ENCODE data around the gene GRB10.
A peak's percentile ranks its signal among the peaks of the same experiment; 100 is the strongest.

Gene GRB10

GRCh38 chr7:50799873-50800272 lies 17.2 kb upstream of the GRB10 start:
- no peak overlapping the region for H3K4me3 Mint-ChIP-seq
- H3K9me3 Mint-ChIP-seq, result peaks cover 20% of the 10 kb centered on the region
- no peaks in the 10 kb centered on the region for H3K36me3 Mint-ChIP-seq (ENCODE audit: low read depth)
- DNase-seq, result no peak
- H3K27me3 Mint-ChIP-seq (ENCODE audit: low read depth, poor library complexity), result peaks cover 19% of the 10 kb centered on the region
- H3K4me1 Mint-ChIP-seq, result no peaks in the 10 kb centered on the region
- H3K27ac Mint-ChIP-seq, result no peak overlapping the region
- no peak for TF ChIP-seq CTCF (IDR thresholded peaks at IDR 0.05)

- DNase-seq, result no peak
Measured at GRCh38 chr7:50798126-50798525, 15.4 kb upstream of the GRB10 start.

GRCh38 chr7:50795831-50796230 lies 13.1 kb upstream of the GRB10 start:
- peaks cover 27% of the 10 kb centered on the region for H3K27me3 Mint-ChIP-seq (ENCODE audit: low read depth, poor library complexity)
- peaks cover 15% of the 10 kb centered on the region for H3K4me1 Mint-ChIP-seq
- no peak for DNase-seq

More at GRCh38 chr7:50798126-50798525, 15.4 kb upstream of the GRB10 start:
- no peak overlapping the region for H3K4me3 Mint-ChIP-seq
- H3K9me3 Mint-ChIP-seq, result peaks cover 20% of the 10 kb centered on the region
- H3K4me1 Mint-ChIP-seq, result no peaks in the 10 kb centered on the region
- no peak for TF ChIP-seq CTCF (IDR thresholded peaks at IDR 0.05)
- H3K27ac Mint-ChIP-seq, result no peak overlapping the region
- no peaks in the 10 kb centered on the region for H3K36me3 Mint-ChIP-seq (ENCODE audit: low read depth)
- H3K27me3 Mint-ChIP-seq (ENCODE audit: low read depth, poor library complexity), result peaks cover 27% of the 10 kb centered on the region

GRCh38 chr7:50795253-50795652 lies 12.6 kb upstream of the GRB10 start:
- no peak for DNase-seq
- Mint-ChIP-seq H3K36me3 (ENCODE audit: low read depth) (no peaks in the 10 kb centered on the region), H3K27me3 (ENCODE audit: low read depth, poor library complexity) (peaks cover 27% of the 10 kb centered on the region), H3K27ac (no peak overlapping the region), H3K4me3 (peak overlapping the region; percentile 15), H3K4me1 (peaks cover 21% of the 10 kb centered on the region), H3K9me3 (peaks cover 20% of the 10 kb centered on the region)
- TF ChIP-seq CTCF (IDR thresholded peaks at IDR 0.05), result no peak

More at GRCh38 chr7:50795831-50796230, 13.1 kb upstream of the GRB10 start:
- Mint-ChIP-seq H3K36me3 (ENCODE audit: low read depth) (no peaks in the 10 kb centered on the region), H3K9me3 (peaks cover 20% of the 10 kb centered on the region), H3K4me3 (no peak overlapping the region), H3K27ac (no peak overlapping the region)
- TF ChIP-seq CTCF (IDR thresholded peaks at IDR 0.05), result no peak

- peak overlapping the region; percentile 79 for H3K4me3 Mint-ChIP-seq
- DNase-seq, result no peak
- peaks cover 23% of the 10 kb centered on the region for H3K4me1 Mint-ChIP-seq
- peaks cover 7% of the 10 kb centered on the region for H3K36me3 Mint-ChIP-seq (ENCODE audit: low read depth)
- peaks cover 23% of the 10 kb centered on the region for H3K9me3 Mint-ChIP-seq
- H3K27ac Mint-ChIP-seq, result no peak overlapping the region
- peaks cover 19% of the 10 kb centered on the region for H3K27me3 Mint-ChIP-seq (ENCODE audit: low read depth, poor library complexity)
- TF ChIP-seq CTCF (IDR thresholded peaks at IDR 0.05), result no peak
Measured at GRCh38 chr7:50793947-50794570, 11.4 kb upstream of the GRB10 start.

Measured in nephron progenitor cell (in vitro differentiated cells).